Activated B cell treated with CpG ODN at 0.5 μM for 24 hours (primary cell): Measurements from ENCODE around the gene RAPGEF1. TPM values are rescaled to one million over a fixed set of nuclear protein-coding genes. Genes with fewer than 3 reads are reported as not detected.
A peak's percentile ranks its signal among the peaks of the same experiment; 100 is the strongest.

Experiments
- ATAC-seq: fragments of 200-7000 bp; cut with Tn5 transposase; one replicate; pipeline ENCODE4 v1.10.0; 2021; ENCODE audit warnings: low read depth, mild to moderate bottlenecking, moderate library complexity
- CTCF ChIA-PET: fragments of 350-600 bp; sonication (Branson Sonifier 250); formaldehyde crosslinking; loops from one replicate; lab custom pipeline; 2021; ENCODE audit warnings: antibody characterized with exemption; lab: Charles Lee
- POLR2A ChIA-PET: fragments of 350-600 bp; sonication (Branson Sonifier 250); formaldehyde crosslinking; loops from one replicate; lab custom pipeline; 2021; ENCODE audit warnings: antibody characterized with exemption; lab: Charles Lee
- DNase-seq: peaks from one replicate; pipeline ENCODE4 v3.0.0; 2022
- H3K27ac Mint-ChIP-seq: one replicate; pipeline ENCODE4 v1.8.0; 2020; ENCODE audit warnings: mixed read lengths
- H3K27me3 Mint-ChIP-seq: one replicate; pipeline ENCODE4 v1.8.0; 2021; ENCODE audit warnings: mixed read lengths
- H3K36me3 Mint-ChIP-seq: one replicate; pipeline ENCODE4 v1.8.0; 2021; ENCODE audit warnings: low read depth, mixed read lengths
- H3K4me1 Mint-ChIP-seq: one replicate; pipeline ENCODE4 v1.8.0; 2021; ENCODE audit warnings: mixed read lengths
- H3K4me3 Mint-ChIP-seq: one replicate; pipeline ENCODE4 v1.8.0; 2020; ENCODE audit warnings: mild to moderate bottlenecking, mixed read lengths
- H3K9me3 Mint-ChIP-seq: one replicate; pipeline ENCODE4 v1.8.0; 2020; ENCODE audit warnings: mixed read lengths
- CTCF ChIP-seq: fragments of 200-600 bp; IDR thresholded peaks from one replicate; pipeline ENCODE4 v1.8.0; 2022; ENCODE audit warnings: antibody characterized with exemption, mild to moderate bottlenecking
- intact Hi-C: fragments of 100-400 bp; cut with micrococcal nuclease; formaldehyde crosslinking; loops from one replicate; pipeline ENCODE4 v1.15.1; 2024
- total RNA-seq: library from RNA; stranded (reverse); gene quantifications from 2 replicates; pipeline ENCODE4 v1.2.3, GENCODE V29; 2022

Gene RAPGEF1
- total RNA-seq, 1 donor from 2014 or later, result 318 TPM

GRCh38 chr9:131673068-131673467 lies 66.8 kb downstream of the RAPGEF1 start:
- ChIA-PET CTCF (no interaction called here), POLR2A (interaction anchor here (1.0 to 19.5 kb wide), 3 partner anchors 17 to 56 kb away, joined by 5 to 683 read pairs (median 63); partner anchors contain the start of gene RAPGEF1)
- ATAC-seq (no peak), DNase-seq (no peak)
- no peaks in the 10 kb centered on the region for H3K27me3 Mint-ChIP-seq
- no peaks in the 10 kb centered on the region for H3K9me3 Mint-ChIP-seq
- peaks cover 27% of the 10 kb centered on the region for H3K36me3 Mint-ChIP-seq
- peaks cover 99% of the 10 kb centered on the region for H3K4me1 Mint-ChIP-seq
- TF ChIP-seq CTCF, result no peak
- H3K4me3 Mint-ChIP-seq, result peak overlapping the region; percentile 48
- intact Hi-C loops, result no loop called here
- peak overlapping the region; percentile 93 for H3K27ac Mint-ChIP-seq

GRCh38 chr9:131672451-131672850 lies 67.4 kb downstream of the RAPGEF1 start:
- intact Hi-C loops, result no loop called here
- ChIA-PET POLR2A (interaction anchor here (1.1 to 19.5 kb wide), 2 partner anchors 45 to 57 kb away, joined by 6 to 683 read pairs; partner anchors contain the start of gene RAPGEF1), CTCF (no interaction called here)
- Mint-ChIP-seq H3K36me3 (peaks cover 33% of the 10 kb centered on the region), H3K4me3 (peak overlapping the region; percentile 48), H3K27me3 (no peaks in the 10 kb centered on the region), H3K4me1 (peaks cover 99% of the 10 kb centered on the region), H3K9me3 (no peaks in the 10 kb centered on the region), H3K27ac (peak overlapping the region; percentile 93)
- TF ChIP-seq CTCF, result no peak
- ATAC-seq (no peak), DNase-seq (no peak)

GRCh38 chr9:131671133-131671520 lies 68.7 kb downstream of the RAPGEF1 start:
- Mint-ChIP-seq H3K27ac (peak overlapping the region; percentile 93), H3K36me3 (peaks cover 33% of the 10 kb centered on the region), H3K27me3 (no peaks in the 10 kb centered on the region), H3K4me3 (peak overlapping the region; percentile 70), H3K4me1 (peaks cover 99% of the 10 kb centered on the region), H3K9me3 (no peaks in the 10 kb centered on the region)
- CTCF ChIA-PET, result no interaction called here
- DNase-seq (no peak), ATAC-seq (no peak)
- POLR2A ChIA-PET, result interaction anchor here (19.5 kb wide), 1 partner anchor 58 kb away, joined by 683 read pairs; the partner anchor contains the start of gene RAPGEF1
- no peak for TF ChIP-seq CTCF
- intact Hi-C loops, result no loop called here

- intact Hi-C loops, result no loop called here
- CTCF ChIA-PET, result interaction anchor here (0.6 kb wide), 1 partner anchor 14 kb away, joined by 3 read pairs; no protein-coding TSS in a partner anchor
- no peak for DNase-seq
Measured at GRCh38 chr9:131670247-131671132, 69.4 kb downstream of the RAPGEF1 start.

More at GRCh38 chr9:131670247-131671132, 69.4 kb downstream of the RAPGEF1 start:
- H3K4me3 Mint-ChIP-seq, result peak overlapping the region; percentile 70
- peak overlapping the region; percentile 93 for H3K27ac Mint-ChIP-seq
- H3K27me3 Mint-ChIP-seq, result no peaks in the 10 kb centered on the region
- no peak for TF ChIP-seq CTCF
- peaks cover 99% of the 10 kb centered on the region for H3K4me1 Mint-ChIP-seq
- no peak for ATAC-seq
- H3K9me3 Mint-ChIP-seq, result no peaks in the 10 kb centered on the region
- POLR2A ChIA-PET, result interaction anchor here (0.6 to 19.5 kb wide), 5 partner anchors 7 to 59 kb away, joined by 4 to 683 read pairs (median 47); partner anchors contain the start of gene RAPGEF1
- peaks cover 32% of the 10 kb centered on the region for H3K36me3 Mint-ChIP-seq
